ENCODE measurements around the gene GNAO1.

Gene GNAO1

GRCh38 chr16:56363781-56364565 is 172.7 kb downstream of the GNAO1 start:
- Histone ChIP-seq H3K36me3 (replicated peaks; ENCODE audit: insufficient read depth, low read length) (no peaks in the 10 kb centered on the region; the same call in 1 of the 2 replicates), H3K27ac (ENCODE audit: low read length) (no peak overlapping the region), H3K27me3 (replicated peaks; ENCODE audit: insufficient read depth, low read length) (no peaks in the 10 kb centered on the region), H3K4me1 (ENCODE audit: low read length) (no peaks in the 10 kb centered on the region), H3K79me2 (ENCODE audit: low read length) (no peaks in the 10 kb centered on the region), H3K9me2 (replicated peaks; ENCODE audit: insufficient read depth, low read length) (no peaks in the 10 kb centered on the region), H3F3A (ENCODE audit: insufficient read depth, low read length) (no peaks in the 10 kb centered on the region), H3K4me3 (ENCODE audit: low read length) (no peak overlapping the region), H3K4me2 (ENCODE audit: low read depth, low read length) (no peak overlapping the region), H4K20me1 (ENCODE audit: insufficient read depth, low read length) (no peaks in the 10 kb centered on the region), H3K9me3 (replicated peaks; ENCODE audit: insufficient read depth, low read length) (no peaks in the 10 kb centered on the region), H3K9ac (ENCODE audit: low read length) (no peak overlapping the region), H2AFZ (ENCODE audit: low read length) (no peak overlapping the region)
- DNase-seq = no peak
- TF ChIP-seq EZH2 (optimal IDR thresholded peaks at IDR 0.05; ENCODE audit: low read depth, low read length) (no peak), CTCF (IDR thresholded peaks at IDR 0.05; ENCODE audit: low read length) (no peak), EZH2phosphoT487 (IDR thresholded peaks at IDR 0.05; ENCODE audit: low read length) (no peak)

GRCh38 chr16:56364865-56365264 is 173.6 kb downstream of the GNAO1 start:
- H3K4me1 ChIP-seq (ENCODE audit: low read length) = no peaks in the 10 kb centered on the region
- H3K79me2 ChIP-seq (ENCODE audit: low read length) = no peaks in the 10 kb centered on the region
- no peaks in the 10 kb centered on the region for H3K27me3 ChIP-seq (replicated peaks; ENCODE audit: insufficient read depth, low read length)
- no peaks in the 10 kb centered on the region for H3K9me2 ChIP-seq (replicated peaks; ENCODE audit: insufficient read depth, low read length)
- no peak overlapping the region for H3K27ac ChIP-seq (ENCODE audit: low read length)
- H3F3A ChIP-seq (ENCODE audit: insufficient read depth, low read length) = no peaks in the 10 kb centered on the region
- no peaks in the 10 kb centered on the region; the same call in 1 of the 2 replicates for H3K36me3 ChIP-seq (replicated peaks; ENCODE audit: insufficient read depth, low read length)
- DNase-seq = no peak
- H3K9ac ChIP-seq (ENCODE audit: low read length) = no peak overlapping the region
- no peak overlapping the region for H2AFZ ChIP-seq (ENCODE audit: low read length)
- TF ChIP-seq EZH2 (optimal IDR thresholded peaks at IDR 0.05; ENCODE audit: low read depth, low read length) (no peak), EZH2phosphoT487 (IDR thresholded peaks at IDR 0.05; ENCODE audit: low read length) (no peak), CTCF (IDR thresholded peaks at IDR 0.05; ENCODE audit: low read length) (no peak)
- H4K20me1 ChIP-seq (ENCODE audit: insufficient read depth, low read length) = no peaks in the 10 kb centered on the region
- H3K9me3 ChIP-seq (replicated peaks; ENCODE audit: insufficient read depth, low read length) = no peaks in the 10 kb centered on the region
- H3K4me3 ChIP-seq (ENCODE audit: low read length) = no peak overlapping the region
- H3K4me2 ChIP-seq (ENCODE audit: low read depth, low read length) = no peak overlapping the region

GRCh38 chr16:56365552-56365951 is 174.3 kb downstream of the GNAO1 start:
- no peaks in the 10 kb centered on the region for H3K4me1 ChIP-seq (ENCODE audit: low read length)
- no peaks in the 10 kb centered on the region for H3K9me2 ChIP-seq (replicated peaks; ENCODE audit: insufficient read depth, low read length)
- H3K9me3 ChIP-seq (replicated peaks; ENCODE audit: insufficient read depth, low read length) = no peaks in the 10 kb centered on the region
- no peaks in the 10 kb centered on the region for H4K20me1 ChIP-seq (ENCODE audit: insufficient read depth, low read length)
- no peaks in the 10 kb centered on the region for H3K79me2 ChIP-seq (ENCODE audit: low read length)
- H3K27ac ChIP-seq (ENCODE audit: low read length) = no peak overlapping the region
- H3K36me3 ChIP-seq (replicated peaks; ENCODE audit: insufficient read depth, low read length) = no peaks in the 10 kb centered on the region; the same call in 1 of the 2 replicates
- no peak for DNase-seq
- no peak overlapping the region for H3K4me3 ChIP-seq (ENCODE audit: low read length)
- no peaks in the 10 kb centered on the region for H3K27me3 ChIP-seq (replicated peaks; ENCODE audit: insufficient read depth, low read length)
- no peak overlapping the region for H3K4me2 ChIP-seq (ENCODE audit: low read depth, low read length)
- H3K9ac ChIP-seq (ENCODE audit: low read length) = no peak overlapping the region
- H3F3A ChIP-seq (ENCODE audit: insufficient read depth, low read length) = no peaks in the 10 kb centered on the region
- H2AFZ ChIP-seq (ENCODE audit: low read length) = no peak overlapping the region
- no peak for TF ChIP-seq CTCF (IDR thresholded peaks at IDR 0.05; ENCODE audit: low read length)
- TF ChIP-seq EZH2 (optimal IDR thresholded peaks at IDR 0.05; ENCODE audit: low read depth, low read length) = no peak
- no peak for TF ChIP-seq EZH2phosphoT487 (IDR thresholded peaks at IDR 0.05; ENCODE audit: low read length)

All from MM.1S (cell line).